ENCODE data around the gene LCN1.

LCN1 gene

DNA sequence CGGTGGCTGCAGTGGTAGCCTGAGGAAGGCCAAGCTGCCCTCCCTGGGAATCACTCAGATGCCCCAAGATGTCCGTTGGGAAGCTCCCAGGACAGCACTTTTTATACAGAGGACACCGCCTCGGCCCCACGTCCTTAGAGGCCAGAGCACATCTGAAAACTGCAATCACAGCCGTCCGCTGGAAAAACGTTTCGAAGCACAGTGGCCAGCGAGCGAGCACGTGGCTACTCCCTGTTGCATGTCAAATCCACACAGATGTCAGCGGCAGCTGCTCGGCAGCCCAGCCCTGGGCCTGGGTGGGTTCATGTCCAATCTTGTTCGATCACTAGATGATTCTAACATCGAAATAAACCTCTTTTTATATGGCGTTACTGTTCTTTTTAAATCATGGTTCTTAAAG is 32.7 kb upstream of the LCN1 start:
- no peak for DNase-seq (ENCODE audit: low read depth in 3 of 3)

DNA sequence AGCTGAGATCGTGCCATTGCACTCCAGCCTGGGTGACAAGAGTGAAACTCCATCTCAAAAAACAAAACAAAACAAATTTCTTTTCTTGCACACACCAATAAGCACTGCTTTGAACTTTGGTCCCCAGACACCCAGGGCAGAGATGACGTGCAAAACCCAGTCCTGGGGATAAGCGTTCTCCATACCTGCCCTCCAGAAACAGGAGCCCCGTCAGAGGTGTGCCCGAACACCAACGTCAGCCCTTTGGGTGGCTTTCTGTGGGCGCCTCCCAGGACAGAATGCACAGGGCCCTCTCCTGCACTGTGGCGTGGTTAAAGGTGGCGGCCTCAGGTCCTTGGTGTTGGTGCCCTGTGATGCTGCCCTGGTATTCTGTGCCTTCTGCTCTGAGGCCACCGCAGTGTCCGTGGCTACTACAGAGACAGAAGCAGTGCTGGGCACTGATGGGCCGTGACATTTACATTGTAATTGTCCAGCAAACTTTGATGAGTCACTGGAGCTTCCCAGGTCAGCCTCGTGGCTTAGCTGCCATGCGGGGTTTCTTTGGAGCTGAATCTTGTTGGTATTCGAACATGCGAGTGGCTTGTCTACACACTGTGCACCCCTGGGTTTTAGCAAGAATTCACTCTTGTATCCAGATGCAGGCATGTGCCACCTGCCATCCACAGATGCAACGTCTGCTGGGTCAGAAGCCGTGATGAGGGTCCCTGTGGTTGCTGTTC is 31.9 kb upstream of the LCN1 start:
- DNase-seq (ENCODE audit: low read depth in 3 of 3): no peak

DNA sequence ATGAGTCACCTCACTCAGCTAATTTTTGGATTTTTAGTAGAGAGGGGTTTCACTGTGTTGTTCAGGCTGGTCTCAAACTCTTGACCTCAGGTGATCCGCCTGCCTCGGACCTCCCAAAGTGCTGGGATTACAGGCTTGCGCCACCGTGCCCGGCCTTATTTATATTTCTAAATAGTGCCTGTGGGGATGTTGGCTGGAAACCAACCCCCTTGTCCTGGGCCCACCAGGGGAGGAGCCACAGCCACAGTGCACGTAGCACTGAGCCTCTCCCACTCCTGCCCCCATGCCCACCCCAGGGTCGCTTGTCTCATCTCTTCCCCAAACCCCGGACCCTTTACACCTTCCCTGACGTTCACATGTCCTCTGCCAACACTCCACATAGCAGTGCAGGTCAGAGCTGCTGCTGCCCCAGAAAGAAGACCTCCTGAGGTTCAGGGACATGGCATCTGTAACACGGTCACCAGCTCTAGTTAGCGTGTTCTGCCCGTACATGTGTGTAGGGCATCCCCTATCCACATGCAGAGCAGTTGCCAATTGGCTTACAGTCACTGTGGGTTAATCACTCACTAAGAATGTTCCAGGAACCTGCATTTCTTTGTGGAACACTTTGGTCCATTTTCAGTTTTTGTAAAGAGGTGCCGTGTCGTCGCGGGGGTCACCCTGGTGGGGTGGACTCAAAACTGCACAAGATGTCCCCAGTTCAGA is 30.9 kb upstream of the LCN1 start:
- no peak for DNase-seq (ENCODE audit: low read depth in 3 of 3)

DNA sequence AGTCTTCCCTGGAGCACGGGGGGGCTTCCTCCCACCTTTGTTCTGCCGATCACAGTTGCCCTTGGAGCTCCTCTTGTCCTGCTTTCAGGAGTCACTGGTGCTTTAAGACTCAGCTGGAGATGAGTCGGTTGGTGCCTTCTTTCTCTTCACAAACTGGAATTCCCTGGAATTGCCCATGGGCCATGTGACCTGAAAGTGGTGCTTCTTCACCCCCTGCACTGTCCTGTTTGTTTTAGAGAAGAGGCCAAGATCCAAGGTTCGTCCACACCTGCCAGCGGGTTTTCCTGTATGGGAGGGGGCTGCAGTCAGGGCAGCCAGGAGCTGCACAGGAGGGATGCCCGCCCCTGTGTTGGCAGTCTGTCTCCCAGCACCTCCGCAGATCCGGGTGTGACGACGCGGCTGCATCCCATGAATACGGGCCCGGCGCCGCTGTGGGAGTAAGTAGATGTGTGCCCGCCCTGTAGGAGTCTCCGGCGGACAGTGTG is 30.2 kb upstream of the LCN1 start:
- no peak for DNase-seq (ENCODE audit: low read depth in 3 of 3)

DNA sequence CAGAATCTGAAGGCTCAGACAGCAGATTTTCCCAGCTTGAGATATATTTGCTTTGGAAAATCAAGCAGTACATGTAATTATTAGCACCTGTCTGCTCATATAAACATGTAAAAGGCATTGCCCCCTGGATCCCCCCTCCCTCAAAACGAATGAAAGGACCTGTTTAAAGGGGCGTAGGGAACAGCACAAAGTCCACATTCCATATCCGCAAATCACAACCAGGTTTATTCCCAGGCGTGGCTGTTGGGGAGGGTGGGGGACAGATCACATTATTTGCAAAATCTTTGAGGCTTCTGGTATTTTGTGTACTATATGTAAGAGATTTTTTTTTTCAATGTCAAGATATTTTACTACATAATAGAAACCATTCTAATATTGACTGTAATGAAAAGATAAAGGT is 29.5 kb upstream of the LCN1 start:
- no peak for DNase-seq (ENCODE audit: low read depth in 3 of 3)

DNA sequence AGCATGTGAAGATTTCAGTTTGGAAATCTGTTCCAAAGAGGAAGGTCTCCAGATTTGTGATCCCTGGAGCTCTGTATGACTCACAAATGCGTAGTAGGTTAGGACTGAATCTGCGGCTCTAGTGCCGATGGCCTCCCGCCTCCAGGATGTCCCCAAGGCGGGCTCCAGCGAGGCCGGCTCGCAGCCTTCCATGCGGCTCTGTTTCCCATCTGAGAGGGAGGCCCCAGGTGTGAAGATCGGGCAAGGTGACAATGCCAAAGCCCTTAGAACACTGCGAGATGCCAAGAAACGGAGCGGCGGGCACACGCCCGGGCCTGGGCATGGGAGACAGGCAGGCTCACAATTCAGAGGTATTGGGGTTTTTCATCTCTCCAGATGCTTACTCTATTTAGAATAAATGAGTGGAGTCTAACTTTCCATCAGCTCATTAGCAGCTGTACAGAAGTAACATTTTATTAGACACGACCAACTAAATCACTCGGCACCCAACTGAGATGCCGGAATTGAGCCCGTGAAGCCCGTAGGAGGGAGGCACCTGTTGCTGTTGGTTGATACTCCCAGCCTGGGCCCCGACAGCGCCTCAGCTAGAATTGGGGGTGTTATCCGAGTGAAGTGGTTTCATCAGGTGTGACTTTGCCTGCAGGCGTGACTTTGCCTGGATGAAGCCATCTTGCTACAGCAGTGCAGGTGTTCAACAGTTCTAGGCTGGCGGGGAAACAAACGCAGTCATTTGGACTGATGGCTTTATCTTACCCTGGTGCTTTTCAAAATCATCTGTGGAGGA is 28.2 kb upstream of the LCN1 start:
- no peak for DNase-seq (ENCODE audit: low read depth in 3 of 3)

DNA sequence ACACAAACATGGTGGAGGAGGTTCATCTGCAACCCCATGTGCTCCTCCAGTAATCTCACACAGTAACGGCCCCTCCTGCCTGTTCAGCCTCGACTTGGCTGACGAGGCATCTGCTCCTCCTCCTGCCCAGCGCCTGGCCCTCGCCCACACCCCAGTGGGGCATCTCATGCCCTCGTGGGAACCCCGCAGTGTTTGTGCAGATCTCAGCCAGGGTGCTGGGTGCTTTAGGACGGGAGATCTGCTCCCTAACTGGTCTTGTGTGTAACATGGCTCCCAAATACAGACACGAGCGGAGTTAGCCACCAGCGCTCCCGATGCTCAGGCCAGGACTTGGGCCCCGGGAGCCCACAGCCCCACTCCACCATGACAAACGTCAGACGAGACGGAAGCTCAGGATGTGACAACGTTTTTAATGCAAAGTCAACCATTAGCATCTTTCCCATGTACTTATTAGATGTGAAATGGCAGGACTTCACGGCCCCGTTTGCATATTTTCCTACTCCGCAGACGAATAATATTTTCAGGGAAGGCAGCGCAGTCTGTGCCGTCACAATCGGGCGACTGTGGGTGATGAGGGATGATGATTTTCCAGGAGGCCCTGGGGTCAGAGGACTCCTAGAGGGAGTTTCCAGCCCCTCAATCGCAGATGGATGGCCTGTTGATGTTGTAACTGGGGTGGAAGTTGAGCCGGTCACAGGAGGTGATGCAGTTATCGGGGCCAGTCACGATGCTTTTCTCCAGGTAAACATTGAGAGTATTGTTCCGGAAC is 26.3 kb upstream of the LCN1 start:
- no peak for DNase-seq (ENCODE audit: low read depth in 3 of 3)

DNA sequence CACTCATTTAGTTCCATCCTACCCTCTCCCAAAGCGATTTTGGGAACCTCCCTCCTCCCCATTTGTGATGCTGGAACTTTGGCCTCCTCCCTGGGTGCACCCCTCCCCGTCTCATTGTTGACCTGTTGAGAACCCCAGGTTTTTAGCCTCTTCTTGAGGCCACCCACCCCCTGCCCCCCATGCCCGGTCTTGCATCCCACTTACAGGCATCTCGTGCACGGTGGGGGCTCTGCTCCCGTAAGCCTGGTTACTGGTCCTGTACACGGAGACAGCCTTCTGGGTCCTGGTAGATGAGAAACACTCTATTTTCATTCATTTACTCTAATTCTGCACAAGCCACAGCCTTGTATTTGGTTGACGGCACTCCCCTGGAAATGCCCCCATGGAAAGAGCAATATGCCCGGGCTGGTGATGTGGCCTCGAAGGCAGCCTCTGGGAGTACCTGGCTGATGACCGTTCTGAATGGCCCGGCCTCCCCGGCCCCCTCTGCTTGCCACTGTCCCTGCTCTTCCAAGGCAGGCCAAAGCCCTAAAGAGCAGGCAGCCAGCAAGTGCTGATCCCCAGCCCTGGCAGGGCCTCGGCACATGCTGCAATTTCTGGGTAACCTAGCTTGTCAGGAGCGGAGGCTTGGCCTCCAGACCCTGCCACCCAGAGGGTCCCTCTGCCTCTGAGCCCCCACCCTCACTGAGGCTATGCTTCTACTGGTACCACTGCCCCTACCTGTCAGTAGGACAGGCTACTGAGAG is 22.7 kb upstream of the LCN1 start:
- DNase-seq (ENCODE audit: low read depth in 3 of 3): no peak

DNA sequence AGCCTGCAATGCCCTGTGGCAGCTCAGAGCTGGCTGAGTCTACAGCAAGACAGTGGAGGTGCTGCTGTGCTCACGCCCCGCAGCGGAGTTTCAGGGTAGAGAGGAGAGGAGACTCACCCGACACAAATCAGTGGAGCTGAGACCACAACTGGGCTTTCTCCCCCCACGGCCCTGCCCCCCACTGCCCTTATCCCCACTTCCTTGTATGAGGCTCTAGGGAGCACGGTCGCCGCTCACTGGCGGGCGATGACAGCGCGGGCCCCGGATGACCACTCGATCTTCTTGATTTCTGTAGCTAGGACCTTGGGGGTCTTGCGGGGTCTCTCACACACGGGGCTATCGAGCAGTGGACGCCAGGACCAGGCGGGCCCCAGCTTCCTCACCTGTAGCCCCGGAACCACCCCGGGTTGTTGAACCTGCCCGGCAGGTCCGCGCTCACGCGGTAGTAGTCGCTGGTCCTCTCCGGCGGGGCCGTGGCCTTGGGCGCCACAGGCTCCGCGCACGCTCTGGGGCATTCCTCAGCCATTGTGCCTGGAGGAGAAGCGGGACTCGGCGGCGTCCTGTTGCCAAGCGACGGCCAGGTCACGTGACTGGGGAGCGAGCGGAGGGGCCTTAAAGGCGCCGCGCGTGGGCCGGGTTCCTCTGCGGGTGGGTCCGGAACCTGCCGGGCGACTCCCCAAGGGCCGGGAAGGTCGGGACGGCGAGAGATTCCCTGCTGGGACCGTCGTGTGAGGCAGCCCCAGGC is 21.7 kb upstream of the LCN1 start:
- peak; percentile 82 to 86 (median 85) for DNase-seq (ENCODE audit: low read depth in 3 of 3)

DNA sequence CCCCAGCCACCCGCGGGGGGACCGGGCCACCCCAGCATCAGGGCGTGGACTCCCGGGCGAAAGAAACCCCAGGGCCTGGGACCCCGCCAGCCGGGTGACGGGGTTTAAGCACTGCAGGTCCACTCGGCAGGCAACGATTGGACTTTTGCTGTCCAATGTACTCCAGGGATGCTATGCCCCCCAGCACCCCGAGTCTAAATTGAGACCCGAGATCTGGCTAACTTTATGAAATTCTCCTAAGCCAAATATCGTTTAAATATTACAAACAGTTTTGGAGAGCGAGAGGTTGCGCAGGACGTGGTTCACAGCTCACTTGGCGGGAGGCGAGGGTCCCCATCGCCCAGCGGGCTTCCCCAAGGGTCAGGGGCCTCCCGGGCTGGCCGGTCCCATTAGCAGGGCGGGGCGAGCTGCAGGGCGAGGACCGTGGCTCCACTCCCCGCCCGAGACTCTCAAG is 21.1 kb upstream of the LCN1 start:
- DNase-seq (ENCODE audit: low read depth in 3 of 3): no peak

DNA sequence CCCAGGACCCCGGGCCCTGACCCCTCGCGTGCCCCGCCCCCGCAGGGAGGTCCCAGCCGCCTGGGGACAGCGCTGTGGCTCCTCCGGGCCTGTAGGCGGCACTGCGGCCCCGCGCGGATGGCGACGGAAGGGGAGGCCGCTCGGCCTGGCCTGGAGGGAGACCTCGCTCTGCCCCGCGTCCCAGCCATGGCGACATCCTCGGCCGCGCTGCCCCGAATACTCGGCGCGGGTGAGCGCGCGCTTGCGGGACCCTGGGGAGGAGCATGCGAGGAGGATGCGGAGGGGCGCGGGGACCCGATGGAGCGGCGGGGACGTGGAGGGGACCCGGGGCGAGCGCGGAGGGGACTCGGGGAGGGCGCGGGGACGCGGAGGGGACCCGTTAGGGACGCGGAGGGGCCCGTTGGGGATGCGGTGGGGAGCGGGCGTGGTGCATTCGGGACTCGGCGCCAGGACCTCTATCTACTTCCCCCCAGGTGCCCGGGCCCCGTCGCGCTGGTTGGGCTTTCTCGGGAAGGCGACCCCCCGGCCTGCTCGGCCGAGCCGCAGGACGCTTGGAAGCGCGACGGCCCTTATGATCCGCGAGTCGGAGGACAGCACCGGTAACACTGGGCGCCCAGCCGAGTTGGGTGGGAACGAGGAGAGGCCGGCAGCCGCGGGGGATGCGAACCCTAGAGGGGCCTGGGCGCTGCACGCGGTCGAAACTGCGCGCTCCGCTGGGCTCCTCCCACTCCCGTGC is 20.5 kb upstream of the LCN1 start, which contains the start of gene MRPS2:
Gene MRPS2, plus strand, starts transcription at position 158 of the 736 bp plus-strand sequence. Its CDS starts 29 bp downstream, at position 187.
- peak; percentile 69 to 72 (median 72) for DNase-seq (ENCODE audit: low read depth in 3 of 3)

DNA sequence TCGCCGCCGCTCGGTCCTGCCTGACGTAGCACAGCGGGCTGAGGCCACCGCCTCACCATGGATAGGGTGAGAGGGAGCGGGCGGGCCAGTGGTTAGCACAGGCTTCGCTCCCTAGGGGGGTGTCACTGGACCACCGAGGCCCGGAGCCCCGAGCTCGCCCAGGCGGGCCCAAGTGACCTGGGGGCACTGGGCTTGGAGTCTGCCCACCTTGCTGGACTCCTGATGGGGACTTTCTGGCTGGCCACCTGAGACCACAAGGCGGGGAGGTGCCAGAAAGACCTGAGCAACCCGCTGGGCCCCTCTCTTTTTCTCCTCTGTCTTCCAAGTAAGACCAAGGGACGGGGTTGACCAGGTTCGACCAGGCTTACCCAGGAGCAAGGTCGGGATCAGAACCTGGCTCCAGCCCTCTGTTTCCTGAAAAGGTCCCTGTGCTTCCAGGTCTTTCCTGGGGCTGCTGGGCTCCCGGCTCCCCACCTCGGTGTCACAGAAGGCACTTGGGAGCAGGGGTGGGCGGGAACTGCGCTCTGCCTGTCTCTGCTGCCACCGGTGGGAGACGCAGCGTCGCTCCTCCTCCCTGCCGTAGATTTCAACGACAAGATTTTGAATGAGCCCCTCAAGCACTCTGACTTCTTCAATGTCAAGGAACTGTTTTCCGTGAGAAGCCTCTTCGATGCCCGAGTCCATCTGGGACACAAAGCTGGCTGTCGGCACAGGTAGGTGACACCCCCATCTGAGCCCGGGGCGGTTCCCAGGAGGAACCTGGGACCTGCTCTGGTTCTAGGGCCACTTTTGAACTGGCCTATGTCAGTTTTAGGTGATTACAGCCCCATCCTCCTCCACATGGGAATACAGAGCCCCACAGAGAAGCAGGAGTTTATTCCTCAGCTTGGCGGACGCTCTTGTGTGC is 19.7 kb upstream of the LCN1 start:
- peak in 1 of 3 experiments; percentile 26 for DNase-seq (ENCODE audit: low read depth in 3 of 3)

DNA sequence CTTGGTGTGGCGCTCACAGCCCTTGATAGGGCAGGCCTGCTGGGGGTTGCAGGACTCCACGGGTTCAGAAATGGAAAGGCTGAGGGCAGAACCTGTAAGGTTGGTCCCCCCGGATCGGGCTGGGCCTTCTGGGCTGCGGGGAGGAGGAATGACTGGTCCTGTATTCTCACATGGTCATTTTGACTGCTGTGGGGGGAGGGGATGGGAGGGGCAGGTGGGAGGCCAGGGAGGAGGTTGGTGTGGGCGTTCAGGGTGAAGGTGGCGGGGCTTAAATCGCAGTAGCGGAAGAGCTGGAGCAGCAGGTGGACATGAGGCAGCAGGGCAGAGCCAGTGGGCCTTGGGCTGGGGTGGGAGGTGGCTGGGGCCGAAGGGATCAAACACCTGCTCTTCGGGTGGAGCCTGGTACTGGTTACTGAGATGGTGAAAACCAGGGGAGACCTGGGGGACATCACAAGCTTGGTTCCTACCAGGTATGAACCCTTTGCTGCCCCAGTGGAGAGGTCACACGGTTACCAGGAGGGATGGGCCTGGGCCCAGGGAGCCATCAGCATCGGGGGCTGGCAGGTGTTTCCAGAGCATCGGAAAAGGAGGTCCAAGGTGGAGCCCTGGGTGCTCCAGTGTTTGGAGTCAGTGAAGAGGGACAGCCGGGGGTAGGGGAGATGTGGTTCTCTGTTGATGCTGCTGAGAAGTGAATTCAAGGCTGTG is 18.9 kb upstream of the LCN1 start:
- no peak for DNase-seq (ENCODE audit: low read depth in 3 of 3)

DNA sequence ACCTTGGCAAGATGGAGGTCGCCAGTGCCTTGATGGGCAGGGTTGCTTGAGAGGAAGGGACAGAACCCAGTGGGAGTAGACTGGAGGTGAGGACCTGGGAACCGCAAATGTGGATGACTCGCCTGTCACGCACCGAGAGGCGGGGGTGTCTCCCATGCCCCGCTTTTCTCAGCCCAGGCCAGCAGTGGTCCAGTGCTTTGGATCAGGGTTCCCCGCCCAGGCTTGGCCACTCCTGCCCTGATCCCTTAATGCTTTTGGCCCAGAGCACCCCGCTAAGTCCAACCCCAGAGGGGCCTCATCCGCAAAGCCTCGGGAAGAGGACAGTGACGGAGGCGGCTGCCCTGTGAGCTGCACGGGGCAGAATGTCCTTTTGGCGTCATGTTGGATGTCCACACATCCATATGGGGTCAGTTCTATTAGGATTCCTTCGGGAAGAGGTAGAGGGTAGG is 18.3 kb upstream of the LCN1 start:
- DNase-seq (ENCODE audit: low read depth in 3 of 3): no peak

DNA sequence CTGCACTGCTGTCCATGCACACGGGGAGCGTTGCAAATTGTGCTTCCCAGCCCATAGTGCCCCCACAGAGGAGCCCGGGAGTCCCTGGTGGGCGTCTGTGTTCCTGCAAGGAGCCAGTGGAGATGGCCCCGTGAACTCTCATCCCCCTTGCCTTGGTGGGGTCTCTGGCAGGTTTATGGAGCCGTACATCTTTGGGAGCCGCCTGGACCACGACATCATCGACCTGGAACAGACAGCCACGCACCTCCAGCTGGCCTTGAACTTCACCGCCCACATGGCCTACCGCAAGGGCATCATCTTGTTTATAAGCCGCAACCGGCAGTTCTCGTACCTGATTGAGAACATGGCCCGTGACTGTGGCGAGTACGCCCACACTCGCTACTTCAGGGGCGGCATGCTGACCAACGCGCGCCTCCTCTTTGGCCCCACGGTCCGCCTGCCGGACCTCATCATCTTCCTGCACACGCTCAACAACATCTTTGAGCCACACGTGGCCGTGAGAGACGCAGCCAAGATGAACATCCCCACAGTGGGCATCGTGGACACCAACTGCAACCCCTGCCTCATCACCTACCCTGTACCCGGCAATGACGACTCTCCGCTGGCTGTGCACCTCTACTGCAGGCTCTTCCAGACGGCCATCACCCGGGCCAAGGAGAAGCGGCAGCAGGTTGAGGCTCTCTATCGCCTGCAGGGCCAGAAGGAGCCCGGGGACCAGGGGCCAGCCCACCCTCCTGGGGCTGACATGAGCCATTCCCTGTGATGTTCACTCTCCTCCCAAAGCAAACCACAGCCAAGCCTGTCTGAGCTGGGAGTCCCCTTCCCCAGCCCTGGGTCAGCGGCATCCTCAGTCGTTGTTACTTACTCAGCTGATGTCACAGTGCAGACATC is 17.6 kb upstream of the LCN1 start:
- DNase-seq (ENCODE audit: low read depth in 3 of 3): no peak
